Epithelial cell of proximal tubule (primary cell): ENCODE data around the gene NHSL1. TPM values are rescaled to one million over a fixed set of nuclear protein-coding genes. Genes with fewer than 3 reads are reported as not detected.

Experiments
- DNase-seq: peaks from one replicate; pipeline ENCODE4 v3.0.0-alpha.2; 2011; ENCODE audit warnings: low read depth
- H3K4me3 ChIP-seq: 2 replicates; pipeline ENCODE4 v1.5.1; 2011; ENCODE audit warnings: low read depth, mild to moderate bottlenecking, low read length
- total RNA-seq: library from RNA; depleted of rRNA; stranded (reverse); fragments of >200 nt; gene quantifications from 2 replicates; pipeline ENCODE4 v1.2.3, GENCODE V29; 2015
- TF ChIP-seq, protein P1 (sequence below): conservative IDR thresholded peaks from 2 replicates; pipeline ENCODE4 v1.5.1; 2012; ENCODE audit warnings: low read depth, mild to moderate bottlenecking, low read length

The NHSL1 gene
- total RNA-seq, 1 donor from 2014 or later = 4.0 TPM

DNA sequence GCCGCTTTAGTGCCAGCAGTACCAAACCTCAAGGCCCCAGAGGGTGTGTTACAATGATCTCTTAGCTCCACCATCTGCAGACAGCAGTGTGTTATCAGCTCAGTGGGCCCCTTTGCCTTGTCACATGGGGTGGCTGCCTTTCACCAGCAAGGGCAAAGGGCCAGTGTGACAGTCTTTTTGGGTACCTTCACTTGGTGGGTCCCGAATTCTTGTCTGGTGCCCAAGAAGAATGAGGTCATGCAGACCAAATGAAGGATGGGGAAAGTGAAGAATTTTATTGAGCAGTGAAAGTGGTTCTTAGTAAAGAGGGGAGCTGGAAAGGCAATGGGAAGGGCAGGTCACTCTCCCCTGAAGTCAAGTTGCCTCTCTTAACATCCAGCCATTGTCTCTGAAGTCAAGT lies 124.5 kb downstream of the NHSL1 start:
- no peak for DNase-seq
- H3K4me3 ChIP-seq = no peak overlapping the region
- TF ChIP-seq, protein P1, sequence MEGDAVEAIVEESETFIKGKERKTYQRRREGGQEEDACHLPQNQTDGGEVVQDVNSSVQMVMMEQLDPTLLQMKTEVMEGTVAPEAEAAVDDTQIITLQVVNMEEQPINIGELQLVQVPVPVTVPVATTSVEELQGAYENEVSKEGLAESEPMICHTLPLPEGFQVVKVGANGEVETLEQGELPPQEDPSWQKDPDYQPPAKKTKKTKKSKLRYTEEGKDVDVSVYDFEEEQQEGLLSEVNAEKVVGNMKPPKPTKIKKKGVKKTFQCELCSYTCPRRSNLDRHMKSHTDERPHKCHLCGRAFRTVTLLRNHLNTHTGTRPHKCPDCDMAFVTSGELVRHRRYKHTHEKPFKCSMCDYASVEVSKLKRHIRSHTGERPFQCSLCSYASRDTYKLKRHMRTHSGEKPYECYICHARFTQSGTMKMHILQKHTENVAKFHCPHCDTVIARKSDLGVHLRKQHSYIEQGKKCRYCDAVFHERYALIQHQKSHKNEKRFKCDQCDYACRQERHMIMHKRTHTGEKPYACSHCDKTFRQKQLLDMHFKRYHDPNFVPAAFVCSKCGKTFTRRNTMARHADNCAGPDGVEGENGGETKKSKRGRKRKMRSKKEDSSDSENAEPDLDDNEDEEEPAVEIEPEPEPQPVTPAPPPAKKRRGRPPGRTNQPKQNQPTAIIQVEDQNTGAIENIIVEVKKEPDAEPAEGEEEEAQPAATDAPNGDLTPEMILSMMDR = no peak

DNA sequence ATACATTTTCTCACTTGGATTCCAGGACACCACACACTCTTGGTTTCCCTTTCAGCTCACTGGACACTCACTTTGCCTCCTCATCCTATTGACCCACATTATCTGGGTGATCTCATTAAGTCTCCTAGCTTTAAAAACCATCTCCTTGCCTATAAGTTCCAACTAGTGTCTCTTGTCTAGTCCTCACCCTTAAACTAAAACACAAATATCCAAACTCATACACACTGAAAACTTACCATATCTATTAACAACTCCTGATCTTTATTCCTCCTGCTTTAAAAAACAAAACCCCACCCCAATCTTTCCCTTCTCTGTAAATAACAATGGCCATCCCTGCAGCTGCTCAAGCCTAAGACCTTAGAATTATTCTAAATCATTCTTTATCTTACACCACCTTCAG lies 125.1 kb downstream of the NHSL1 start:
- H3K4me3 ChIP-seq = no peak overlapping the region
- TF ChIP-seq, protein P1 = no peak
- no peak for DNase-seq

DNA sequence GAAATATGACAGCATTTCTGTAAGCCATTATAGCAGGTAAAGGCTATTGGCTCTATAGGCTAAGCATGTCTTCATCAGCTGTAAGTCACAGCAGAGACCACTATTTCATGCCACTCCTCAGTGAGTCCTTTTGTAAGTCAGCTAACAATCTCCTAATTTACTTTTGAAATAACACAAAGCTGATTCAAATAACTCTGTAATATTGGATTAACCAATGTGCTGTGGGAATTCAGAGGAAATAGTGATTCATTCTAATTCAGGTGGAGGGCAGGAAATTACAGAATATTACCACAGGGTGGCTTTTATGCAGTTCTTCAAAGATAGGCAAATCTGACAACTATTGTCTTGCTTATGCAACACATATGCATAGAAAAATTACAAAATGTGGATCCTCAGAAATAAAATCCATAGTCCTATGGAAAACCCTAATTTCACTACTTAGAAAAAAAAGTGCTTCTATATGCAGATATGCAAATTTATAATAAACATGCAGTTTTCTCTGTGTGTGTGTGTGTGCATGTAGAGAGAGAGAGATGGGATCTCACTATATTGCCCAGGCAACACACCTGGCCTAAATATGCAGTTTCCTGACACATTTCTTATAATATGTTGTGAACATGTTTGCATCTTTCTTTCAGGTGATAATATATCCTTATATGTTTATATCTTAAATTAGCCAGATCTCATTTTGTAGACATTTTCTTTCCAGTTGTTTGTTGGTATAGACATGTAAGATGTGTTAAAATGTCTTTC lies 126.4 kb downstream of the NHSL1 start:
- no peak for DNase-seq
- no peak overlapping the region for H3K4me3 ChIP-seq
- TF ChIP-seq, protein P1 = peak; percentile 14

Other genes with a start within 250 kb of the NHSL1 start
- not detected in 2 replicates for gene SMIM28, start 121.6 kb downstream of the NHSL1 start, total RNA-seq
- 83.9 and 102 TPM in 2 replicates for gene HEBP2, start 95.3 kb downstream of the NHSL1 start, total RNA-seq